Hepatocyte (in vitro differentiated cells): ENCODE results near the gene PLXNA2. TPM values are rescaled to one million over a fixed set of nuclear protein-coding genes. Genes with fewer than 3 reads are reported as not detected.

ENCODE experiments used
- DNase-seq: peaks from one replicate; pipeline ENCODE4 v3.0.0-alpha.2; 2016; ENCODE audit warnings: low spot score
- H2AFZ ChIP-seq: fragments of 200-600 bp; sonication (generic); 2 replicates; pipeline ENCODE4 v1.6.0; 2016; ENCODE audit warnings: antibody characterized with exemption, mild to moderate bottlenecking
- H3K27ac ChIP-seq: fragments of 200-600 bp; sonication (generic); 2 replicates; pipeline ENCODE4 v1.5.1; 2016; ENCODE audit warnings: mild to moderate bottlenecking
- H3K27me3 ChIP-seq: fragments of 200-600 bp; sonication (generic); 2 replicates; pipeline ENCODE4 v1.6.1; 2016
- H3K36me3 ChIP-seq: fragments of 200-600 bp; sonication (generic); replicated peaks from 2 replicates; pipeline ENCODE4 v1.5.1; 2016; ENCODE audit warnings: low read depth; ENCODE audit not compliant: insufficient read depth
- H3K4me1 ChIP-seq: fragments of 200-600 bp; sonication (generic); 2 replicates; pipeline ENCODE4 v1.5.1; 2016; ENCODE audit warnings: mild to moderate bottlenecking, moderate library complexity; ENCODE audit not compliant: insufficient read depth
- H3K4me2 ChIP-seq: fragments of 200-600 bp; sonication (generic); 2 replicates; pipeline ENCODE4 v1.6.0; 2016
- H3K4me3 ChIP-seq: fragments of 200-600 bp; sonication (generic); 2 replicates; pipeline ENCODE4 v1.5.1; 2016; ENCODE audit warnings: mild to moderate bottlenecking
- H3K79me2 ChIP-seq: fragments of 200-600 bp; sonication (generic); 2 replicates; pipeline ENCODE4 v1.6.0; 2017; ENCODE audit warnings: mild to moderate bottlenecking
- H3K9me2 ChIP-seq: fragments of 200-600 bp; sonication (generic); replicated peaks from 2 replicates; pipeline ENCODE4 v1.6.0; 2017; ENCODE audit warnings: mild to moderate bottlenecking; ENCODE audit not compliant: insufficient read depth
- H3K9me3 ChIP-seq: fragments of 200-600 bp; sonication (generic); 2 replicates; pipeline ENCODE4 v1.5.1; 2016; ENCODE audit warnings: low read depth, mild to moderate bottlenecking
- H4K20me1 ChIP-seq: fragments of 200-600 bp; sonication (generic); 2 replicates; pipeline ENCODE4 v1.6.0; 2016; ENCODE audit warnings: mild to moderate bottlenecking; ENCODE audit not compliant: insufficient read depth, poor library complexity, severe bottlenecking
- EZH2 ChIP-seq: fragments of 200-600 bp; sonication (generic); IDR thresholded peaks from 2 replicates; pipeline ENCODE4 v1.6.1; 2016; ENCODE audit warnings: antibody characterized with exemption, mild to moderate bottlenecking, borderline replicate concordance
- EZH2phosphoT487 ChIP-seq: fragments of 200-600 bp; sonication (generic); IDR thresholded peaks from one replicate; pipeline ENCODE4 v1.6.1; 2018; ENCODE audit warnings: antibody characterized with exemption, mild to moderate bottlenecking, low read depth, moderate library complexity; ENCODE audit not compliant: unreplicated experiment, severe bottlenecking
- WGBS: methylation state at CpG from one replicate; pipeline ENCODE4 v1.1.6; 2016; ENCODE audit warnings: low lambda C conversion rate; ENCODE audit errors: missing lambda C conversion rate; 5-methylcytosine and 5-hydroxymethylcytosine counted together
- polyA plus RNA-seq: library from polyadenylated mRNA; unstranded; fragments of >200 nt; fragmentation: Nextera tagmentation; extraction: Ambion mirVana; gene quantifications from 2 replicates; pipeline ENCODE4 v1.2.1, GENCODE V29; 2016
- total RNA-seq: library from RNA; depleted of rRNA; stranded (reverse); fragments of >200 nt; gene quantifications from 2 replicates; pipeline ENCODE4 v1.2.3, GENCODE V29; 2014
- TF ChIP-seq, protein P1 (sequence below): fragments of 200-600 bp; sonication (generic); IDR thresholded peaks from 2 replicates; pipeline ENCODE4 v1.5.1; 2016; ENCODE audit warnings: antibody characterized with exemption, mild to moderate bottlenecking; ENCODE audit not compliant: poor library complexity

PLXNA2 gene
- total and polyA plus RNA-seq, 2 experiments from 2014 or later = 9.8 to 13.1 TPM

DNA sequence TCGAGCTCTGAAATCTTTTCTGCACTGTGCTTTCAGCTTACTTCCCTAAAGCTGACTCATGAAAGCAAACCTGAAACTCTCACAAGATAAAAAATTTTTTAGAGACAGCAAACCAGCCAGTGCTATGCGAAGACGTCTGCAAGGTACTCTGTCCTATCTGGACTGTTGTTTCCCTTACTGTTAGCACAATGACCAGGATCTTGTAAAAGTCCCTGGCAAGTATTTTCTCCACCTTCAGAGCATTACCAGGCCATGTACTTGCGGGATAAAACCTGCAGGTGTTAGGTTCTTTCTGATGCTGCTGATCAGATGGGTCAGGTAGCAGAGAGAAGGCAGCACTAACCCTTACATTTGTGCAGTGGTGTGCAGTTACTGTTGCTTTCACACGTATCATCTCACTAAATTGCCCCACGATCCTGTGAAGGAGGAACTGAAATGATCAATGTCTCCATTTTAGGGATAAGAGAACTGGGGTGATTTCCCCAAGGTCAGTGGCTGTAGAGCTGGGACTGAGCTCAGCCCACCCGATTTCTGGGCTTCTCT, 56.6 kb downstream of the PLXNA2 start:
- Histone ChIP-seq H3K27me3 (no peaks in the 10 kb centered on the region), H4K20me1 (no peaks in the 10 kb centered on the region), H3K36me3 (no peaks in the 10 kb centered on the region), H3K4me3 (no peak overlapping the region), H2AFZ (no peak overlapping the region), H3K4me1 (peaks cover 57% of the 10 kb centered on the region), H3K4me2 (no peak overlapping the region), H3K9me3 (no peaks in the 10 kb centered on the region), H3K27ac (peak overlapping the region; percentile 80), H3K9me2 (no peaks in the 10 kb centered on the region), H3K79me2 (no peaks in the 10 kb centered on the region)
- no peak for DNase-seq
- TF ChIP-seq, protein P1, sequence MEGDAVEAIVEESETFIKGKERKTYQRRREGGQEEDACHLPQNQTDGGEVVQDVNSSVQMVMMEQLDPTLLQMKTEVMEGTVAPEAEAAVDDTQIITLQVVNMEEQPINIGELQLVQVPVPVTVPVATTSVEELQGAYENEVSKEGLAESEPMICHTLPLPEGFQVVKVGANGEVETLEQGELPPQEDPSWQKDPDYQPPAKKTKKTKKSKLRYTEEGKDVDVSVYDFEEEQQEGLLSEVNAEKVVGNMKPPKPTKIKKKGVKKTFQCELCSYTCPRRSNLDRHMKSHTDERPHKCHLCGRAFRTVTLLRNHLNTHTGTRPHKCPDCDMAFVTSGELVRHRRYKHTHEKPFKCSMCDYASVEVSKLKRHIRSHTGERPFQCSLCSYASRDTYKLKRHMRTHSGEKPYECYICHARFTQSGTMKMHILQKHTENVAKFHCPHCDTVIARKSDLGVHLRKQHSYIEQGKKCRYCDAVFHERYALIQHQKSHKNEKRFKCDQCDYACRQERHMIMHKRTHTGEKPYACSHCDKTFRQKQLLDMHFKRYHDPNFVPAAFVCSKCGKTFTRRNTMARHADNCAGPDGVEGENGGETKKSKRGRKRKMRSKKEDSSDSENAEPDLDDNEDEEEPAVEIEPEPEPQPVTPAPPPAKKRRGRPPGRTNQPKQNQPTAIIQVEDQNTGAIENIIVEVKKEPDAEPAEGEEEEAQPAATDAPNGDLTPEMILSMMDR = no peak
- WGBS = 69% methylated on average over 7 of the region's 7 CpGs

DNA sequence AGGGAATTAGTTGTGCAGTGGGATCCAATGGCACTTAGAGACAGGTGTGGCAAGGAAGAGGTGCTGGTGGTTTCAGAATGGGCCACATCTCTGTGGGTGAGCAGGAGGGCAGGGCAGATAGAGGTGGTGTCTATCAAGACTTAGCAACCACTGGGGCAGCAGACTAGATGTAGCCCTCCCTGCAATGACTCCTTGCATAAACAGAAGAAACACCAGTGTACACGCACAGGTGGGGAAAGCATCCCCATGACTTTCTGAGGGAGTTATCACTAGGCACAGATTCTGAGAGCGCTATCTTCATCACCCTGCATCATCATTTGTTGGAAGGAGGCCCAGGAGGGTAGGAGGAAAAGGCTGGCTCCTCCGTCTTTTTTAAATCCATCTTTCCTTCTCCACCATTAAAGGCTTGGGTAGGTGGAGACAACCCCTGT, 58.4 kb downstream of the PLXNA2 start:
- H3K4me1 ChIP-seq = peaks cover 68% of the 10 kb centered on the region
- H3K4me2 ChIP-seq = no peak overlapping the region
- 100% methylated on average over 3 of the region's 3 CpGs for WGBS

DNA sequence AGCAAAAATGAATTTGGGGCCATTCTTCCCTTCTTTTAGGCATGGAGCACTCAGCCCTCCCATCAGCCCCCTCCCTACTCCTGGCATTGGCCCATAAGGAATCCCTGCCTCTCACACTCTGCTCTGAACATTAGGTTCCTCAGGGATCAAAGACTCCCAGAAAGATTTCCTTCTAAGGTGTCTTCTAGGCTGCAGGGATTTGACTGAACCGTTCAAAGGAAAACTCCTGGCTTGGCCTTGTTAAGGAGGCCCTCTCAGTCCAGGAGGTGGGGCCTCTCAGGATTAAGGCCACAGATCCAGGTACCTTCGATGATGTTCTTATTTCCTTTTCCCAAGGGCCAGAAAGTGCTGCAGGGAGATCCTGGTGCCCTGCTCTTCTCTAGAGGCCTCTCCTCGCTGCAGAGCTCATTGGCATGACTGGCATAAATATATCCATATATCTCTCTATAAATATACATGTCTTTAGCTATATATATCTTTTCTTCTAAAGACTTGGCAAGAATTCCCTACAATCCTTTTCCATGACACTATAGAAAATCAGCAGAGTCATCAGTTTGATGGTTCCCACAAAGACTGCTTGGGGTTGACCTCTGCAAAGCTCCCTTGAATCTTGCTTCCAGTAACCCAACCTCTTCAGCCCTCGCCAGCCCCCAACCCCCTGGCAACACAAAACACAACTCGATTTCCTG, 59.1 kb downstream of the PLXNA2 start:
- Histone ChIP-seq H3K9me2 (no peaks in the 10 kb centered on the region), H3K4me1 (peaks cover 74% of the 10 kb centered on the region), H3K9me3 (no peaks in the 10 kb centered on the region), H4K20me1 (no peaks in the 10 kb centered on the region), H2AFZ (no peak overlapping the region), H3K27me3 (no peaks in the 10 kb centered on the region), H3K27ac (peak overlapping the region; percentile 90), H3K4me3 (no peak overlapping the region), H3K4me2 (peak overlapping the region; percentile 38), H3K36me3 (no peaks in the 10 kb centered on the region), H3K79me2 (no peaks in the 10 kb centered on the region)
- TF ChIP-seq EZH2 (no peak), EZH2phosphoT487 (no peak)
- TF ChIP-seq, protein P1 = no peak
- WGBS = 77% methylated on average over 5 of the region's 5 CpGs
- DNase-seq = no peak

More for the DNA sequence above, 58.4 kb downstream of the PLXNA2 start:
- H2AFZ ChIP-seq = no peak overlapping the region
- no peak for DNase-seq
- H4K20me1 ChIP-seq = no peaks in the 10 kb centered on the region
- peak overlapping the region; percentile 90 for H3K27ac ChIP-seq
- TF ChIP-seq EZH2 = no peak
- TF ChIP-seq, protein P1 = no peak
- TF ChIP-seq EZH2phosphoT487 = no peak
- no peaks in the 10 kb centered on the region for H3K79me2 ChIP-seq
- H3K9me3 ChIP-seq = no peaks in the 10 kb centered on the region
- H3K27me3 ChIP-seq = no peaks in the 10 kb centered on the region
- H3K36me3 ChIP-seq = no peaks in the 10 kb centered on the region
- no peaks in the 10 kb centered on the region for H3K9me2 ChIP-seq
- no peak overlapping the region for H3K4me3 ChIP-seq
